ENCODE data around the gene TMEM106C. TPM values are rescaled to one million over a fixed set of nuclear protein-coding genes. Genes with fewer than 3 reads are reported as not detected.

Gene TMEM106C
- total RNA-seq, 1 experiment from 2014 or later = 281 TPM

- no TSS peak for BruUV-seq (replicated peaks)
- peaks cover 20% of the 10 kb centered on the region for H3K4me1 ChIP-seq
- H3K27me3 ChIP-seq (replicated peaks; ENCODE audit: control insufficient read depth, insufficient read depth, low read length) = no peaks in the 10 kb centered on the region
- H3K9me3 Mint-ChIP-seq (ENCODE audit: unreplicated experiment) = no peaks in the 10 kb centered on the region
- no peak for TF ChIP-seq CTCF (IDR thresholded peaks at IDR 0.05; ENCODE audit: insufficient read depth in 1 of 2, low read depth in 1 of 2, low read length in 1 of 2, severe bottlenecking in 1 of 2, unreplicated experiment in 1 of 2)
- no peak overlapping the region for H3K27ac Mint-ChIP-seq (ENCODE audit: unreplicated experiment)
- peaks cover 30% of the 10 kb centered on the region for H3K4me1 Mint-ChIP-seq (ENCODE audit: low read depth, unreplicated experiment)
- POLR2A ChIA-PET = no interaction called here
- no peaks in the 10 kb centered on the region for H3K36me3 Mint-ChIP-seq (ENCODE audit: insufficient read depth, unreplicated experiment)
- CTCF ChIA-PET = interaction anchor here (0.9 kb wide), 1 partner anchor 22 kb away, joined by 4 read pairs; no protein-coding TSS in a partner anchor
- intact Hi-C loops (cut with micrococcal nuclease; ENCODE audit: unreplicated experiment) = no loop called here
- DNase-seq = no peak
- H3K27me3 Mint-ChIP-seq (ENCODE audit: insufficient read depth, unreplicated experiment) = no peaks in the 10 kb centered on the region
- no peak overlapping the region for H3K4me3 Mint-ChIP-seq (ENCODE audit: unreplicated experiment)
- H3K4me3 ChIP-seq (ENCODE audit: low read depth, low read length) = no peak overlapping the region
- H3K36me3 ChIP-seq (ENCODE audit: control insufficient read depth, insufficient read depth, low read length) = no peaks in the 10 kb centered on the region
- no peaks in the 10 kb centered on the region for H3K9me3 ChIP-seq
Observed at GRCh38 chr12:48015129-48015528, 51.7 kb downstream of the TMEM106C start.

GRCh38 chr12:48015954-48016353 lies 52.6 kb downstream of the TMEM106C start:
- H3K27ac Mint-ChIP-seq (ENCODE audit: unreplicated experiment) = no peak overlapping the region
- ChIA-PET CTCF (interaction anchor here (0.9 to 1.3 kb wide), 2 partner anchors 14 to 21 kb away, joined by 4 to 5 read pairs; no protein-coding TSS in a partner anchor), POLR2A (no interaction called here)
- no peak for TF ChIP-seq CTCF (IDR thresholded peaks at IDR 0.05; ENCODE audit: insufficient read depth in 1 of 2, low read depth in 1 of 2, low read length in 1 of 2, severe bottlenecking in 1 of 2, unreplicated experiment in 1 of 2)
- H3K9me3 Mint-ChIP-seq (ENCODE audit: unreplicated experiment) = no peaks in the 10 kb centered on the region
- intact Hi-C loops (cut with micrococcal nuclease; ENCODE audit: unreplicated experiment) = no loop called here
- no peaks in the 10 kb centered on the region for H3K36me3 ChIP-seq (ENCODE audit: control insufficient read depth, insufficient read depth, low read length)
- no peaks in the 10 kb centered on the region for H3K9me3 ChIP-seq
- H3K4me1 Mint-ChIP-seq (ENCODE audit: low read depth, unreplicated experiment) = peaks cover 31% of the 10 kb centered on the region
- no peak overlapping the region for H3K4me3 Mint-ChIP-seq (ENCODE audit: unreplicated experiment)
- H3K36me3 Mint-ChIP-seq (ENCODE audit: insufficient read depth, unreplicated experiment) = no peaks in the 10 kb centered on the region
- no peaks in the 10 kb centered on the region for H3K27me3 ChIP-seq (replicated peaks; ENCODE audit: control insufficient read depth, insufficient read depth, low read length)
- H3K4me1 ChIP-seq = peaks cover 23% of the 10 kb centered on the region
- H3K27me3 Mint-ChIP-seq (ENCODE audit: insufficient read depth, unreplicated experiment) = no peaks in the 10 kb centered on the region
- no peak overlapping the region for H3K4me3 ChIP-seq (ENCODE audit: low read depth, low read length)
- DNase-seq = no peak
- no TSS peak for BruUV-seq (replicated peaks)

GRCh38 chr12:48016373-48017020 lies 53.1 kb downstream of the TMEM106C start:
- Histone ChIP-seq H3K4me3 (ENCODE audit: low read depth, low read length) (no peak overlapping the region), H3K36me3 (ENCODE audit: control insufficient read depth, insufficient read depth, low read length) (no peaks in the 10 kb centered on the region), H3K27me3 (replicated peaks; ENCODE audit: control insufficient read depth, insufficient read depth, low read length) (no peaks in the 10 kb centered on the region), H3K4me1 (peaks cover 28% of the 10 kb centered on the region), H3K9me3 (no peaks in the 10 kb centered on the region)
- Mint-ChIP-seq H3K9me3 (ENCODE audit: unreplicated experiment) (no peaks in the 10 kb centered on the region), H3K36me3 (ENCODE audit: insufficient read depth, unreplicated experiment) (no peaks in the 10 kb centered on the region), H3K27ac (ENCODE audit: unreplicated experiment) (no peak overlapping the region), H3K4me1 (ENCODE audit: low read depth, unreplicated experiment) (peaks cover 36% of the 10 kb centered on the region), H3K27me3 (ENCODE audit: insufficient read depth, unreplicated experiment) (no peaks in the 10 kb centered on the region), H3K4me3 (ENCODE audit: unreplicated experiment) (no peak overlapping the region)
- POLR2A ChIA-PET = interaction anchor here (0.5 kb wide), 1 partner anchor 14 kb away, joined by 3 read pairs; no protein-coding TSS in a partner anchor
- intact Hi-C loops (cut with micrococcal nuclease; ENCODE audit: unreplicated experiment) = no loop called here
- CTCF ChIA-PET = interaction anchor here (0.7 to 1.4 kb wide), 3 partner anchors 14 to 116 kb away, joined by 3 to 7 read pairs (median 5); no protein-coding TSS in a partner anchor
- TF ChIP-seq CTCF (IDR thresholded peaks at IDR 0.05; ENCODE audit: insufficient read depth in 1 of 2, low read depth in 1 of 2, low read length in 1 of 2, severe bottlenecking in 1 of 2, unreplicated experiment in 1 of 2) = no peak
- DNase-seq = no peak
- no TSS peak for BruUV-seq (replicated peaks)
